ENCODE results near the gene C10orf71.

Gene C10orf71, protein sequence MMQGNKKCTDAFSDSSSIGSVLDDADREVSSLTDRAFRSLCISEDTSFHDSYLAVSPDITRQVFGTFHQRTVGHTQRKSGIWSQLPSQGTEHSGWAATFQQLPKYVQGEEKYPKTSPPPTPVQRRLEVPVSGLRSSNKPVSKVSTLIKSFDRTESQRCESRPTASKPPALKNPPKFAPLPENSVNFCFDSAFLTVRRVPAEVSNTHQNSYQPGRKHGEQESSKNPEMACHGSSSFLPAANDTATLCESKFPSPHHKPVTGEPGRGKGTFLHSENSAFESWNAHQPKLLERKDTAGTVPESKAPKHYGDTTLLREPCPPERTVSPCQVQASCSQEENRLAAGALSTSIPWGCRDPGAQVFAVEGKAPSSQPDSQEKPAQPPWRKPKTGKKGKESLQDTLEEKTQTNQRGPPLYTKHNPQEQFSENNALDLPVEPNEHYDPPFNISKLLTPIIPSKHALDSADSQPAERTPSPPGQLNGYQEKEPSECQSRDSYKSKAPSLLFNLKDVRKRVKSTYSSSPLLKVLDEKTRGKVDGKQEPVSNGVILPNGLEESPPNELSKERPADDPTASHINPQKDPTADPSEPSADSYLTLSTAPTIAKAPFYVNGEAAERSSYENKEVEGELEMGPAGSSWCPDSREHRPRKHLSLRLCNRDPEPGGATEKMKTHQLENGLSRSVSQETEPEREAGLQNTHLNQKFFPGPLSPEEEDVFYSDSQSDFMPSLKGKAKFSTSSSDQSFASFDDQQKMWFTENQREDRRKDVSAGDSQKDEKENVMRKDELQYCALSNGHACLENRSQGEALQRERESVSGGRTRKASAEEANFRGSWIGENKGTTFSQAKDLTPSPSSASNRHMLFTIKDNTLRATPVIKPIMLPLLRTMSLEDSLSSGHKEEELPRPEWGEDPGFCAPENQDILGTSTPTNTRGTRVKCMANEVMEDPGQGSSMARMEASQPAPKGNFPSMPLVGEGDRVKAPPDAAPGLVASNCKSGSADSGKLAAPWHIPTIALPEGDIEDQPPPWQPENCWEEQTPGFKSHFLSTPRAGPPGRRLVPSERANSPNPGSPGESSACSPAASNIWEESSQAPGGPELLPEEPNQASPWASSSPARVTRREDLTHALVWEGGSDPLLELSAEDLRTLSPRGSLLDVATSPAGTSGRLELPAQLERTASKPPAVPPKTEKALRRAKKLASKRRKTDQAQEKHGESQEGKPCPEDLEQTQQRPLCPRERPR (N-terminal part only)

GRCh38 chr10:49298983-49299815 lies at the start of gene C10orf71:
C10orf71 (plus strand) TSS chr10:49299170; CDS start chr10:49322546, 23,376 bp downstream.
- peak; percentile 28 for DNase-seq (ENCODE audit: low read depth, low spot score)

DNA sequence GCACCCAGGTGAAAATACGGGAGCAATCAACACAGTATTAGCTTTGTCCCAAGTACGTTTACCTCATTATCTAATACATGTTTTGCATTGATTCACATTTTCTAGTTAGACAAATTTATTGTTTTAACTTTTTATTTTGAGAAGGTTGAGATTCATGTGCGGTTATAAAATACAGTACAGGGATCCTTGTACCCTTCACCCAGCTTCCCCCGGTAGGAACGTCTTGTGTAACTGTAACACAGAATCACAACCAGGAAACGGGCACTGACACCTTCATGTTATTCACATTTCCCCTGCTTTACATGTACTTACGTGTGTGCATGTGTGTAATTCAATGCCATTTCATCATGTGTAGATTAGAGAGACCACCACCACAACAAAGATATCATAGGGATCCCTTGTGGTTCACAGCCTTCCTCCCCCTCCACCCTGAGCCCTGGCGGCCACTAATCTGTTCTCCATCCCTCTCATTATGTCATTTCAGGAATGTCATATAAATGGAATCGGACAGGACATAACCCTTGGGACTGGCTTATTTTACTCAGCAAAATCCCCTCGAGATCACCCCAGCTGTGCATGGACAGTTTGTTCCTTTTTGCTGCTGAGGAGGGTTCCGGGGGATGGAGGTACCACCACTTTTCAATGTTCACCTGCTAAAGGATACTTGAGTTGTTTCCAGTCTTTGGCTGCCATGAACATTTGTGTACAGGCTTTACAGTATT lies 46.5 kb upstream of the C10orf71 start:
- no peak for DNase-seq (ENCODE audit: low read depth, low spot score)

DNA sequence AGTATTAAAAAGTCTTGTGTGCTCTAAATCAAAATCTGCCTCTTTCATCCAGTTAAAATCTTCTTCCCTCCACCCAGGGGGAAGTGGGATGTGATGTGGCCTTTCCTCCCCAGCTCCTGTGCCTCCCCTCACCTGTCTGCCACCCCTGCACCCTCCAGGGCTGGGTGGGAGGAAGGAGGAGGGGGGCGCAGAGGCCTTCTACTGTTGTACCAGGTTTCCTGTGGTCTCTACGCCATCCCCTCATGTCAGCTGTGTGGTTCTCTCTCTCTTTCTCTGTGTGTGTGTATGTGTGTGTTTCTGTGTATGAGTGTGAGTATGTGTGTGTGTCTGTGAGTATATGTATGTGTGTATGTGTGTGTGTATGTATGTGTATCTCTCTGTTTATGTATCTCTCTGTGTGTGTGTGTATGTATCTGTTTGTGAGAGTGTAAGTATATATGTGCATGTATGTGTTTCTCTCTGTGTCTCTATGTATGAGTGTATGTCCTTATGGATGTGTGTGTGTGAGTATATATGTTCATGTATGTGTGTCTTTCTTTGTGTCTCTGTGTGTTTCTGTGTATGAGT lies 45.5 kb upstream of the C10orf71 start:
- DNase-seq (ENCODE audit: low read depth, low spot score): no peak

- DNase-seq (ENCODE audit: low read depth, low spot score): no peak
Observed at GRCh38 chr10:49254150-49254549, 44.8 kb upstream of the C10orf71 start.

GRCh38 chr10:49254556-49255318 lies 44.2 kb upstream of the C10orf71 start:
- DNase-seq (ENCODE audit: low read depth, low spot score): no peak

GRCh38 chr10:49255883-49256282 lies 43.1 kb upstream of the C10orf71 start:
- DNase-seq (ENCODE audit: low read depth, low spot score): no peak

GRCh38 chr10:49257154-49257553 lies 41.8 kb upstream of the C10orf71 start:
- DNase-seq (ENCODE audit: low read depth, low spot score): no peak

DNA sequence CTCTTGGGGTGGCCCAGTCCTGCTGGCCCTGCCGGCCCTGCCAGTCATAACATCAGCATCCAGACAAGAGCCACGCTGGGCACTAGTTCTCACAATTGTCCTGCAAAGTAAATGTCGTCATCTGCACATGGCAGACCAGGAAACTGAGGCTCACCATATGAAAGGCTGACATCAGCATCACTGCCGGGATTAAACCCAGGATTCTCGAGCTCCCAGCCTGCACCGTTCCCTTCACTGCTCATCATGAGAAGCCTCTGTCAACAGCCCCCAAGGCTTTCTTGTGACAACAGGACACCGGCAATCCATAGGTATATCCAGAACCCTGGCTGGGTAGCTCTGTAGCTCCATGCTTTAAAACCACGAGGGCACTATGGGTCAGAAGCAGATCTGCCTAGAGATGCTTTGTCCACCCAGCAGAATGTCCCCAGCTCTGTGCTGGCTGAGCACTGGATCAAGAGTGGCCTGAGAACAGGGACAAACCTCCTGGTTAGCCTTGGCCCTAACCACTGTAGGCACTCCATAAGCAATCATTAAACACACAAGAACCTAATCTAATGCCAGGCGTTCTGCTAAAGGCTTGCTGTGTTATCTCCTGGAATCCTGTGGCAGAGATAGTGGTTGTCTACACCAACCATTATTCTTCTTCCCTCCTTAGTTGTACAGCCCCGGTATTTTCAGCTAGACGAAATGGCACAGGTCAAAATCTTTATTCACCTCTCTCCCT lies 41.2 kb upstream of the C10orf71 start:
- no peak for DNase-seq (ENCODE audit: low read depth, low spot score)

GRCh38 chr10:49258350-49258683 lies 40.7 kb upstream of the C10orf71 start:
- DNase-seq (ENCODE audit: low read depth, low spot score): no peak

DNA sequence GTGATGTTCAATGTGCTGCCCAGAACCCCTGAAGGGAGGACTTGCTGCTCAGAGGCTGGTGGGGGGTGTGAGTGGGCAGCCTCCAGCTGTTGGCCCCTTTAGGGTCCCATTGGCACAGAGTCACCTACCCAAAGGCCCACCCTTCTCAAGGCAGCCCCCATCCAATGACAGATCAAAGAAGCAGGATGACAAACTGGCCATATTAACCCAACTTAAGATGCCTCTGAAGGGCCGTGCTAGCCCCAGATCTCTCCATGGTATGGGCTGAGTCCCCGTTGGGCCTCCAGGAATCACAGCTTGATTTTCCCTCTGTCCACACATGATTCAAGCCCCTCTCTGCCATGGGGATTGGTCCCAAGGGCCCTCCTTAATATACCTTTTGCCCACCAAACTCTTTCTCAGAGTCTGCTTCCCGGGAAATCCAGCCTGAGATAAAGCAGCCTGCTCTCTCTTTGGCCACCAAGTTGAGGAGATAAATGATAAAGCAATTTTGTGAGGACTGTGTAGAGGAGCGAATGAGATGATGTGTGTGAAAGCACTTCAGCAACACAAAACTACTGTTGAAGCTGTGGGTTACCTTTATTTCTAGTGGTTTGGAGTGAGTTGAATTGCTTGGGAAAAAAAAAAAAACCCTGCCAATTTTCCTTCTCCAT lies 38.2 kb upstream of the C10orf71 start:
- DNase-seq (ENCODE audit: low read depth, low spot score): no peak

GRCh38 chr10:49263591-49263990 lies 35.4 kb upstream of the C10orf71 start:
- DNase-seq (ENCODE audit: low read depth, low spot score): no peak

GRCh38 chr10:49264177-49264677 lies 34.7 kb upstream of the C10orf71 start:
- no peak for DNase-seq (ENCODE audit: low read depth, low spot score)

DNA sequence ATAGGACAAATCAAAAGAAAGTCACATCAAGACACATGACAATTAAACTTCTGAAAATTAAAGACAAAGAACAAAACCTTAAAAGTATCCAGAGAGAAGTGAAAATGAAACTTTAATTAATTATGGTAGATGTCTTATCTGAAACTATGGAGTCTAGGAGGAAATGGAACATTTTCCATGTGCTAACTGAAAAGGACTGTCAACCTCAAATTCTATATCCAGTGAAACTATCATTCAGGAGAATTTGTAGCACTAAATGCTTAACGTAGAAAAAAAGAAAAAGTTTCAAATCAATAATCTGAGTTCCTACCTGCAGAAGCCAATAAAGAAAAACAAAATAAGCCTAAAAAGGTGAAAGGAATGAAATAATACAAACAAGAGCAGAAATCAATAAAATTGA lies 33.1 kb upstream of the C10orf71 start:
- DNase-seq (ENCODE audit: low read depth, low spot score): no peak

GRCh38 chr10:49268185-49268584 lies 30.8 kb upstream of the C10orf71 start:
- no peak for DNase-seq (ENCODE audit: low read depth, low spot score)

DNA sequence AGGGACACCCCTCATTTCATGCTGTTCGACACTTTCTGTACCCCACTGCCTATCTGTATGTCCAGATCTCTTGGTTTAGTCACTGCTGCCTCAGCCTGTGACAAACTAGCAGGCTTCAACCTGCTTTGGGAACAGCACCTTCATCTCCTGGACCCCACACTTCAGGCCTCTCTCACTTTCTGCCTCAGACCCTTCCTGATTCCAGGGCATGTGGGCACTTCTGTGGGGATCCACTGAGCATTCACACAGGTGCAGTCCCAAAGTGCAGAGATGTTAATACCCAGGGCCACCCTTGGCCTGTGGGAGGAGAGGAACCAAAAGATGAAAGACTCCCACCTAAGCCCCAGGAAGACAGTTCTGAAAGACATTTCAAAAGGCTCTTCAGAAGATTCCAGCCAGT lies 29.4 kb upstream of the C10orf71 start:
- DNase-seq (ENCODE audit: low read depth, low spot score): no peak

DNA sequence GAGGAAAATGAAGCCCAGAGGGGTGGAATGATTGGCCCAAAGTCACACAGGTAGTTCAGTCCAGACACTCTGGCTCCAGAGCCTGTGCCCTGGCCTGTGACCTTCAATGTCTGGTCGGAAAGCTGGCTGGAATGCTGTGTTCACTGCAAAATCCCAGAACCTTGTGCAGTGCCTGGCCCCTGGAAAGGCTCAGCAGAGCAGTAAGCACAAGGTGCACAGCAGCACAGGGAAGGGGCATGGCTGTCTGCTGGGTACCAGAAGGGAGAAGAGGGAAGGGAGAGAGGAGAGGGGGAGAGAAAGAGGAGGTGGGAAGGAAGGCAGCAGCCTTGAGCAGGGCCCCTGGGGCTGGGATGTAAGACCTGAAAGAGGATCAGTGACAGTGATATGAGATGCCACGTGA lies 28.4 kb upstream of the C10orf71 start:
- DNase-seq (ENCODE audit: low read depth, low spot score): no peak

DNA sequence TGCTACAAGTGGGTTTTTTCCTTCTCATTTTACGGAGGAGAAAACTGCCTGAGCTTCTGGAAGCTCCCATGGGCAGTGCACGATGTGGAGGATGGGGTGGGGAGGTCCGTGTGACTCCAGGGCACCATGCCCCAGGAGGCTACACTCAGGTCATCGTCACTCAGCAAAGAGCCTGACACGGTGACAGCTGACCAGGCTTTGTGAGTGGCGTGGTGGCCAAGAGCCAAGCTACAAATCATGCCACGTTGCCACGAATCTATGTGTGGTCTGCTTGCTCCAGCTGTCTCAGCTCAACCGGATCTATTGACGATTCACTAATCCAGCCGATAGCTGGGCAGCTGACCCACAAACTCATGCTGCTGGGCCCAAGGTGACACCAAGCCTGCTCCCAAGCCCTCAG lies 27.6 kb upstream of the C10orf71 start:
- no peak for DNase-seq (ENCODE audit: low read depth, low spot score)

All from smooth muscle cell of the brain vasculature (primary cell).